ENCODE data around the gene SAMD11.

SAMD11 gene

GRCh38 chr1:918843-919242 lies 4.9 kb upstream of the SAMD11 start:
- no peak for DNase-seq

GRCh38 chr1:919271-919872 lies 4.4 kb upstream of the SAMD11 start:
- DNase-seq: no peak

- DNase-seq: peak; percentile 71
Observed at GRCh38 chr1:920010-920409, 3.7 kb upstream of the SAMD11 start.

- peak; percentile 92 for DNase-seq
Observed at GRCh38 chr1:920521-920920, 3.2 kb upstream of the SAMD11 start.

- DNase-seq: peak; percentile 93
Observed at GRCh38 chr1:921011-921837, 2.5 kb upstream of the SAMD11 start.

- no peak for DNase-seq
Observed at GRCh38 chr1:923991-924655, 400 bp downstream of the SAMD11 start.

GRCh38 chr1:924656-925560 lies 1.2 kb downstream of the SAMD11 start:
- peak; percentile 74 for DNase-seq

- DNase-seq: peak; percentile 53
Observed at GRCh38 chr1:925561-926421, 2.1 kb downstream of the SAMD11 start.

- DNase-seq: no peak
Observed at GRCh38 chr1:927234-927633, 3.5 kb downstream of the SAMD11 start.

GRCh38 chr1:927748-928147 lies 4.0 kb downstream of the SAMD11 start:
- no peak for DNase-seq

GRCh38 chr1:928825-929661 lies 5.3 kb downstream of the SAMD11 start:
- no peak for DNase-seq

- no peak for DNase-seq
Observed at GRCh38 chr1:929712-930632, 6.2 kb downstream of the SAMD11 start.

GRCh38 chr1:930633-931138 lies 7.0 kb downstream of the SAMD11 start:
- no peak for DNase-seq

- DNase-seq: no peak
Observed at GRCh38 chr1:931380-932172, 7.9 kb downstream of the SAMD11 start.

- DNase-seq: no peak
Observed at GRCh38 chr1:932173-932510, 8.4 kb downstream of the SAMD11 start.

GRCh38 chr1:932776-933602 lies 9.3 kb downstream of the SAMD11 start:
- DNase-seq: no peak

GRCh38 chr1:933603-933940 lies 9.8 kb downstream of the SAMD11 start:
- no peak for DNase-seq
